Transverse colon (tissue), 3 donors: ENCODE results near the gene HELZ.

Experiments used
- CTCF ChIP-seq, 5 experiments: fragments of 200-600 bp in 3 of 5; fragments of 450-650 bp in 2 of 5; sonication (generic) in 3 of 5; IDR thresholded peaks; 1 replicate in 2 of 5; 2 replicates in 3 of 5; pipeline ENCODE4 v1.5.1; 2016 to 2017; ENCODE audit warnings: antibody characterized with exemption in 5 of 5, inconsistent platforms in 3 of 5, mild to moderate bottlenecking in 2 of 5, moderate library complexity in 1 of 5
- EP300 ChIP-seq: sonication (generic); formaldehyde crosslinking; IDR thresholded peaks from one replicate; pipeline ENCODE4 v1.6.1; 2017; ENCODE audit warnings: antibody characterized with exemption, low read depth
- POLR2A ChIP-seq: fragments of 450-650 bp; IDR thresholded peaks from one replicate; pipeline ENCODE4 v1.6.1; 2016; ENCODE audit warnings: antibody characterized with exemption, mild to moderate bottlenecking, moderate library complexity

GRCh38 chr17:67088639-67089038 is 156.4 kb downstream of the HELZ start:
- TF ChIP-seq CTCF (IDR thresholded peaks at IDR 0.05) (no peak), POLR2A (no peak), EP300 (no peak)
